ENCODE results near the gene IGHMBP2. TPM values are rescaled to one million over a fixed set of nuclear protein-coding genes. Genes with fewer than 3 reads are reported as not detected.
"Not testable (repeated sequence)": the region's sequence is repeated elsewhere in the genome, so short reads cannot be mapped to it uniquely, and the experiment has no call there.

IGHMBP2 gene
- total RNA-seq, 1 donor from 2014 or later, result 10.3 TPM

DNA sequence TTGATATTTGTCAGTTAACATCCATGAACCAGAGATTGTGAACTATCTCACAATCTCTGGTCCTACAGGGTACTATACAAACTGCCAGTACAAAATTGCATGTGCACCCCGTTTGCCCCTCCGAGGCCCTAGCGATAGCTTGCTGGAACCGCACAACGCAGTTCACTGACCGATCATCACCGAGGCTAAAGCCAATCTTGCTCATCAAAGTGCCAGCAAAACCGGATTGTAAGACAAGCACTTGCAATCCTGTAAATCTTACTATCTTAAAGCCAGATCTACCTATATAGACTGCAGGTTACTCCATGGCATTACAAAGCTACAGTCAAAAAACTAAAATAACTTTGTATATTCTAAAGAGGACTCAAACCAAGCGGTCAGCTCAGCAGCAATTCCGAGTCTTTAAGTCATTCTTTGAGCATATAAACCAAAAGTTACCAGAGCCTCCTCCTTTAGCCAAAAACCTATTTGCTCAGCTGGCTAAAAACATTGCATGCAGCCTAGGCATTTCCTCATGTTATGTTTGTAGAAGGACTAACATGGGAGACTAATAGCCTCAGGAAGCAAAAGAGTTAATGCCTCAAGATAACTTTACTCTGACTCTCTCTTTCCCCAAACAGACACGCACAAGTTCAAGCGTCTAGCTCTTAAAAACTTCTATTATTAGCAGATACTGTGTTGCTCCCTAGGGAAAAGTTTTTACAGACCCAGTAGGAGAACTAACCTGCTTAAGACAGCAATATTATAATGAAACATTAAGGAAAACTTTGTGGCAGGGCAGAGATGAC is 31.3 kb upstream of the IGHMBP2 start:
- DNase-seq (ENCODE audit: low read depth), result no peak
- TF ChIP-seq, protein P1, sequence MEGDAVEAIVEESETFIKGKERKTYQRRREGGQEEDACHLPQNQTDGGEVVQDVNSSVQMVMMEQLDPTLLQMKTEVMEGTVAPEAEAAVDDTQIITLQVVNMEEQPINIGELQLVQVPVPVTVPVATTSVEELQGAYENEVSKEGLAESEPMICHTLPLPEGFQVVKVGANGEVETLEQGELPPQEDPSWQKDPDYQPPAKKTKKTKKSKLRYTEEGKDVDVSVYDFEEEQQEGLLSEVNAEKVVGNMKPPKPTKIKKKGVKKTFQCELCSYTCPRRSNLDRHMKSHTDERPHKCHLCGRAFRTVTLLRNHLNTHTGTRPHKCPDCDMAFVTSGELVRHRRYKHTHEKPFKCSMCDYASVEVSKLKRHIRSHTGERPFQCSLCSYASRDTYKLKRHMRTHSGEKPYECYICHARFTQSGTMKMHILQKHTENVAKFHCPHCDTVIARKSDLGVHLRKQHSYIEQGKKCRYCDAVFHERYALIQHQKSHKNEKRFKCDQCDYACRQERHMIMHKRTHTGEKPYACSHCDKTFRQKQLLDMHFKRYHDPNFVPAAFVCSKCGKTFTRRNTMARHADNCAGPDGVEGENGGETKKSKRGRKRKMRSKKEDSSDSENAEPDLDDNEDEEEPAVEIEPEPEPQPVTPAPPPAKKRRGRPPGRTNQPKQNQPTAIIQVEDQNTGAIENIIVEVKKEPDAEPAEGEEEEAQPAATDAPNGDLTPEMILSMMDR (conservative IDR thresholded peaks at IDR 0.05; ENCODE audit: low read depth, low read length), result no peak
- H3K4me3 ChIP-seq (ENCODE audit: low read depth, low read length), result no peak overlapping the region

DNA sequence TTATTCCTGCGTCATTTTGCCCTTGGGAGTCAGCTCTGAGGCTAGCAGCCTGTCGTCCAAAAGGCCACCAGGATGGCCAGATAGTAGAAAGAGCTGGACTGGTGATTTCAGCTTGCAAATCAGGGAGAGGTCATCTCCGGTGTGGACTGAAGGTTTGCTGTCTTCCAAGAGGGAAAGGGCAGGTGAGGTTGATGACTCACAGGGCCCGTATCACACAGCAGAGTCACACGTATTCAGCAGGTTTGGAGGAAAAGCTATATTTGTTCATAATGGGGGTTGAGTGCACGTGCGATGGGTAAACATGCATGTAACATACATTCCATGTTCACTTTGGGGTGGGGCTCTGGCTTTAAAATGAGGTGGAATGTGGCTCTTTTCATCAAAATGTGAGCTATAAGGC is 25.7 kb upstream of the IGHMBP2 start:
- TF ChIP-seq, protein P1 (conservative IDR thresholded peaks at IDR 0.05; ENCODE audit: low read depth, low read length), result no peak
- no peak overlapping the region for H3K4me3 ChIP-seq (ENCODE audit: low read depth, low read length)
- DNase-seq (ENCODE audit: low read depth), result no peak

DNA sequence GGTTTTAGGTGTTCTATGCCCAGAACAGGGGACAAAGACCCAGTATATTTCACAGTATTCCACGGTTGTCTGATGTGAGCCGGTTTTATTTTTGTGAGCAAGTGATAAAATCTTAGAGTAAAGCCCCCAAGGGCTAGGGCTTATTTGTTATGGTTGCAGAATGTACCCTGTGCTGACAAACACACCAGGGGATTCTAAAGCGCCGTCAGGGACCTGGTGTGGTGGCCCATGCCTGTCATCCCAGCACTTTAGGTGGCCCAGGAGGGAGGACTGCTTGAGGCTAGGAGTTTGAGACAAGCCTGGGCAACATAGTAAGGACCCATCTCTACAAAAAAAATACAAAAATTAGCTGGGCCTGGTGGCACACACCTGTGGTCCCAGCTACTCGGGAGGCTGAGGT is 22.8 kb upstream of the IGHMBP2 start:
- no peak overlapping the region for H3K4me3 ChIP-seq (ENCODE audit: low read depth, low read length)
- TF ChIP-seq, protein P1 (conservative IDR thresholded peaks at IDR 0.05; ENCODE audit: low read depth, low read length), result no peak
- no peak for DNase-seq (ENCODE audit: low read depth)

- no peak for DNase-seq (ENCODE audit: low read depth)
- H3K4me3 ChIP-seq (ENCODE audit: low read depth, low read length), result no peak overlapping the region
- TF ChIP-seq, protein P1 (conservative IDR thresholded peaks at IDR 0.05; ENCODE audit: low read depth, low read length), result no peak
Measured at GRCh38 chr11:68881320-68881719, 22.4 kb upstream of the IGHMBP2 start.

- no peak for DNase-seq (ENCODE audit: low read depth)
- TF ChIP-seq, protein P1 (conservative IDR thresholded peaks at IDR 0.05; ENCODE audit: low read depth, low read length), result no peak
- no peak overlapping the region for H3K4me3 ChIP-seq (ENCODE audit: low read depth, low read length)
Measured at GRCh38 chr11:68882391-68882790, 21.3 kb upstream of the IGHMBP2 start.

GRCh38 chr11:68884827-68885226 is 18.9 kb upstream of the IGHMBP2 start:
- not testable (repeated sequence) for H3K4me3 ChIP-seq (ENCODE audit: low read depth, low read length)

DNA sequence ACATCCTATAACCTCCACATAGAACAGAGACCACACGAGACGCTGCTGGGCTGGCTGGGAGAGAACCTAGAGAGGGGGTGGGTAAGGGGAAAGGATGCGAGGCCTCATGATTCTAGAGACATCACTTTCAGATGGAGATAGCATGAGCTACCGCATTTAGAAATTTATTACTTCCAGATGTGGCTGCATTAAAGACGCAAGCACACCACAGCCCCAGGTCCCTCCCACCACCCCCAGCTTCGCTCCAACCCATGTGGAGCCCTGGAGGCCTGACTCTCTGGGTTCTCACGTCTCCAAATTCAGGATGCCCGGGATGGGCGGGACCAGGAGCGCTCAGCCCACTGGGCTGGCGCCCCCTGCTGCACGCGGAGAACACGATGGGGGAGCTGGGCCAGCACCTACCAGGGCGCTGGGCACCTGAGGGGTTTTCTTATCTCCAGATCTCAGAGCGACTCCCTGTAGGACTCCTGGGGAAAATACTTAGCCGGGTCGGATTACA is 13.7 kb upstream of the IGHMBP2 start:
- H3K4me3 ChIP-seq (ENCODE audit: low read depth, low read length), result no peak overlapping the region
- DNase-seq (ENCODE audit: low read depth), result no peak
- TF ChIP-seq, protein P1 (conservative IDR thresholded peaks at IDR 0.05; ENCODE audit: low read depth, low read length), result peak; percentile 52

More at GRCh38 chr11:68884827-68885226, 18.9 kb upstream of the IGHMBP2 start:
- not testable (repeated sequence) for DNase-seq (ENCODE audit: low read depth)

All from epithelial cell of proximal tubule (primary cell).